Measurements from ENCODE around the gene SPAG5.

The SPAG5 gene

DNA sequence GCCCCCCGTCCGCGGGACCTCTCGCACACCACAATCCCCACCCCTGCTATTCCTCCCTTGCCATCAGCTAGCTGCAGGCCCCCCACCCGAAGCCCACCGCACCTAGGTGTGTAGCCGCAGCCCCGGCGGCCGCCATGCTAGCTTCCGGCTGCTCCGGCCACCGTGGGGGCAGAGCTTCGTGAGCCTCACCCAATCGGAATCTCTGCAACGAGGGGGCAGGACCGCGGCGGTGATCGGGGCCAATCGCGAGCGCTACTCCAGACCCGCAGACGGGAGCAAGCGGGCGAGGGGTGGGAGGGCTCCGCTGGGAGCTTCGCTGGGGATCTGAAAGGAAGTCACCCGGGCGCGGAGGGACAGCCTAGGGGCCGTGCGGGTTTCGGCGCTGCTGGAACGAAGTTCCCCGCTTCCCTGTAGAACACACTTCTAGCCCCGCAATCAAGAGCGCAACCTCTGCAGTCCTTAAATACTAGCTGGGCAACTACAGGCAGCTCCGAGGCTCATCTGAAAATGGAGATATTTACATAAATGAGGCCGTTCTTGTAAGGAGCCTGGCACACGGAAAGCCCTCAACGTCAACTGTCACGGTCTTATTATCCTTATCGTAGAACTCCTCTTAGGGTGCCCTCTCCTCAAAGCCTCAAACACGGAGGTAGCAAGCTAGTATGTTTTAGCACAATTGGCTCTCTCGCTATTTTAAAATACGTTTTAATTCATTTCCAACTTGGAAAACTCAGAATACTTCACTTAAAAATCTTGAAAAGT lies 27.3 kb downstream of the SPAG5 start, which contains the start of gene PIGS:
Gene PIGS (minus strand): TSS at position 164 of the 762 bp plus-strand sequence. CDS start 28 bp downstream, at position 136.
- DNase-seq = peak; percentile 92

DNA sequence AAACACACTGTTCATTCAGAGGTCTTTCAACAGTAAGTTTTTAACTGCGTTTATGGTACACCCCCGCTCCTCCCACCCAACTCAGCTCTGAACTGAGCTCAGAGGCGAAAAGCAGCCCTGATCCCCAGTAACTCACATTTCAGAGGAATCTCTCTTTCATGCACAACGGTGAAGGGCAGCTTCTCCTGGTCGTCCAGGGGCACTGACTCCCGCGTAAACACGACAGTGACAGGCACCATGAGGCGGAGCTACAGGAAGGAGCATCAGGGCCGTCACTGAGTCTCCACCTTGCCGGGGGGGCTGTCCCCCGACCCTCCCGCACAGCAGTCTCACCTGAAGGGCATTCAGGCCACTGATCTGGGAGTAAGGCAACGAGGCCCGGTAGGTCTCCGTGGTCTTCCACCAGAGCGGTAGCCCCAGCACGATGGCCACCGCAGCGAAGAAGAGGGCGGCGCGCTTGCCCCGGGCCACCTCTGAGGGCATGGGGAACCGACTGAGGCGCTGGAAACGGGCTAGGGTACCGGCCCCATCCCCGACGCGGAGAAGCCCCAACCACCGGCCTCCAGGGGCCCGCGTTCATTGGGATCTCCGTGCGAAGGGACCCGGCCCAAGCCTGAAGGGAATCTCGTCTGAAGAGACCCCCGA lies 28.0 kb downstream of the SPAG5 start:
- peak; percentile 30 for DNase-seq

DNA sequence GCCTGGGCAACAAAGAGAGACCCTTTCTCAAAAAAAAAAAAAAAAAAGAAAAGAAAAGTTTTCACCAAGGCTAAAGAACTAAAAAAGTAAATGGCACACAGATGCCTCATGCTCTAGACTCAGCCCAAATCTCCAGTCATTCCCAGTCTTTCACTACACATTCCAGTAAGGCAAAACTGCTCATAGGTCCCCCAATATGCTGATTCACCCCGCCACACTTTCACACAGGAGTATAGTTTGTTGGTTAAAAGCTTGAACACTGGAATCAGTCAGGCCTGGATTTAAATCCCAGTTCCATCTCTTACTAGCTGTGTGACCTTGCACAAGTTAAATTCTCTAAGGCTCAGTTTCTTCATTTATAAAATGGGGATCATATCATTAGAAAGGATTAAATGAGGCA lies 29.4 kb downstream of the SPAG5 start:
- DNase-seq = no peak

DNA sequence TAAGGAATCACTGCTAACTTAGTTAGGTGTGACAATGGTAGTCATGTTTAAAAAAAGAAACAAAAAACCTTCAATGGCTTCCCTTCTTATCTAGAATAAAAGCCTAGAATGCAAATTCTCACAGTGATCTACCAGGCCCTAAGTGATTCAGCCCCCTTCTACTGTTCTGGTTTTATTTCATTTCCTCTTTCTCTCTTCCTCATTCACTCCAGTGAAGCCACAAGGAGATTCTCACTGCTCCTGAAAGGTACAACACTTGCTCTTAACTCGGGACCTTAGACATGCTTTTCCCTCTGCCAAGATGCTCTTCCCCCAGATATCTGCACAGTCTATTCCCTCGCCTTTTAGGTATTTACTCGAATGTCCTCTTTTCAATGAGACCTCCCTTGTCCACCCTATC lies 31.2 kb downstream of the SPAG5 start:
- DNase-seq = no peak

DNA sequence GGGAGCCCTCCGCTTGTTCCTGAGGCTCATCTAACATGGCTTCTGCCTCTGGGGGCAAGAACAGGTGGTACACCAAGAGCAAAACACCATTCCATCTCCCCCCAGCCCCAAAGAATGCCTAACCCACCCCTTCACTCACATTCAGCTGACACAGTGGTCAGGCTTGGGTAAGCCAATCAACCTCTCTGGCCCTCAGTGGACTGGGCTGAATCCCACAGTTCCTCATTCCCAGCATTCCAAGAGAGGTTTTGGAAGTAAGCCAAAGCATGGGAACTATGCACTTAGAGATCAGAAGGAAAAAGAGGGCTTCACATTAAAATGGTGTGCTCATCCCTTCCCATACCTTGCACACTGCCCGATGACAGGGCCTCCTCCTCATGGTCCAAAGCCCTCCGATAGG lies 35.4 kb downstream of the SPAG5 start:
- DNase-seq = no peak

DNA sequence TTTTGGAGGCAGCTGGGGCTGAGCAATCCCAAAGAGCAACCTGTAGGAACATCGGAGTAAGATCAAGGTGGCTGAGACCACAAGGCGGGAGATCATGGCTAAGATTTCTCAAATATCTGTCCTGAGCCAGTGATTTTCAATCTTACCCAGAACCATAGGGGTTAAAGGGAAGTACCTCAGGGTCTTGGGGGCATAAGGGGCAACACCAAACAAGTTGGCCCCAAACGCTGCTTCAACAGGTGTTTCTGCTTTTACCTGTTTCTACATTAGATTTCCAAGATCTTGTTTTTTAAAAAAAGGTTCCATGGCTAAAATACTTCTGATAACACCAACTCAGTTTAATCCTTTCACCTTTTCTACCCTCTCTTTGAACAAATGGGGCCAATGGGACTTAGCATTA lies 43.8 kb downstream of the SPAG5 start:
- DNase-seq = no peak

DNA sequence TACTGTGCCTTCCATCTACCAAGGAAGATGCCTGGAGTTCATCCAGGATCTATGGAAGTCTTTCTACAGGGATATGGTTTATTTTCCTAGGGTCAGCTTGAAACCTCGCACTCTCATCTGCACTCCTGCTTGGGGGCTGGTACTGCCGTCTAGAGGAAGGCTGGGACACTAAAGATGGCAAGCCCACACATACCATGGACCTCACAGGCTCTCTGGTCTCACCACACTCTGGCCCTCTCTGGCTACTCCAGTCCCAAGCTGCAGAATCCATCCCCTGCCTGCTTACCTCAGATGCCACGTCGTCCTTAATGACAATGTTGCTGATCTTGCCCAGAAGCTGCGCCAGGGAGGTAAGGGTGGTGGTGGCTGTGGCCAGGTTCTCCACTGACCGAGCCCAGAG lies 44.3 kb downstream of the SPAG5 start:
- DNase-seq = no peak

DNA sequence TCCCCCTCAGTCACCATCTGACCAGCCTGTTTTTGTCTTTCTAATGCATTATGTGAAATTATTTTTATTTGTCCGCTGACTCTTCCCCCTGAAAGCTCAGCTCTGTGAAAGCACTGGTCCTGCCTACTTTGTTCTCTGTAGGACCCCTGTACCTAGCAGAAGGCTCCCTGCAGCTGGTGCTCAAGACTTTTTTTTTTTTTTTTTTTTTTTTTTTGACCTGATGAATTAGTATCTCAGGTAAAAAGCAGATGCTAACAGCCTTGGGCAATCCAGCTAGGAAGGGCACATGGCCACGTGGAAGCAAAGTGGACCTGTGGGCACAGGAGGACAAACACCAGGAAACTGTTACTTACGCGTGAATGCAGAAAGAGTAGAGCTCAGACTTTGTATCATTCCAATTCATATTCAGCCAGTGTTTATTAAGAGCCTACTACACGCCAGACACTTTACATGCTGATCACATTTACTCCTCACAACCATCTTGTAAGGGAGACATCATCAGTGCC lies 45.8 kb downstream of the SPAG5 start:
- no peak for DNase-seq

DNA sequence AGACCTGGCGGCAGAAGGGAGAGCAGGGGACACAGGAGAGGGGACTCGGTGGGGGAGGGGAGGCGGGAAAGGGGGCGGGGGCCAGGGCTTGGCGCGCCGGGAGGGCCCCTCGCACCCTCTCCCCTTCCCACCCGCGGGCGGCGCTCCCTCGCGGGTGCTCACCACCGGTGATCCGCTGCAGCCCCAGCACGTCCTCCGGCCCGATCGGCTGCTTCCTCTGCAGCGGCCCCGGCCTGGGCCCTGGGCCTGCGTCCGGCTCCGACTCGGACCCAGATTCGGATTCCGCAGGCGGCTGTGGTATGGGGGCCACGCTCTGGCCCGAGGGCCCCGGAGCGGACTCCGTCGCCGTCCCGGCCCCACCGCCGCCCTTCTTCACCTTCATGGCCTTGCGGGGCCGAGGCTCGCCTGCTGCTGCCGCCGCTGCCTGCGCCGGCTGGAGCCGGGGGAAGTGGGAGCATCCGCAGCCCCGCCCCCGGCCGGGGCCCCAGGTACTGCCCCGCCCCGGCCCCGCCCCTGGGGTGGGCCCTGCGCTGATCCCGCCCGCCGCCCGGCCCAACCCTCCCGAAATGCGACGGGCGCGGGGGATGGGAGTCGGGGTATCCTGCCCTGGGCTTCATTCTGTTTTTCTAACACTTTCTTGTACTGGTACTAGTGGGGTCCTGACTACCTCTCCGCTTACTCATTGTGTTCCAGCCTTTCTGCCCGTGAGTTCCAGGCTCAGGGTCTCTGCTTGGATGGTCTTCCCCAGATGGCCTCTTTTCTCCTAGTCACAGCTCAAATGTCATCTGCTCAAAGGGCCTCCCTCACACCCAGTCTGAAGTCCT lies 46.4 kb downstream of the SPAG5 start, which contains the start of gene UNC119:
Gene UNC119 (minus strand): TSS at position 449 of the 824 bp plus-strand sequence. CDS start 67 bp downstream, at position 382.
- DNase-seq = peak; percentile 83

DNA sequence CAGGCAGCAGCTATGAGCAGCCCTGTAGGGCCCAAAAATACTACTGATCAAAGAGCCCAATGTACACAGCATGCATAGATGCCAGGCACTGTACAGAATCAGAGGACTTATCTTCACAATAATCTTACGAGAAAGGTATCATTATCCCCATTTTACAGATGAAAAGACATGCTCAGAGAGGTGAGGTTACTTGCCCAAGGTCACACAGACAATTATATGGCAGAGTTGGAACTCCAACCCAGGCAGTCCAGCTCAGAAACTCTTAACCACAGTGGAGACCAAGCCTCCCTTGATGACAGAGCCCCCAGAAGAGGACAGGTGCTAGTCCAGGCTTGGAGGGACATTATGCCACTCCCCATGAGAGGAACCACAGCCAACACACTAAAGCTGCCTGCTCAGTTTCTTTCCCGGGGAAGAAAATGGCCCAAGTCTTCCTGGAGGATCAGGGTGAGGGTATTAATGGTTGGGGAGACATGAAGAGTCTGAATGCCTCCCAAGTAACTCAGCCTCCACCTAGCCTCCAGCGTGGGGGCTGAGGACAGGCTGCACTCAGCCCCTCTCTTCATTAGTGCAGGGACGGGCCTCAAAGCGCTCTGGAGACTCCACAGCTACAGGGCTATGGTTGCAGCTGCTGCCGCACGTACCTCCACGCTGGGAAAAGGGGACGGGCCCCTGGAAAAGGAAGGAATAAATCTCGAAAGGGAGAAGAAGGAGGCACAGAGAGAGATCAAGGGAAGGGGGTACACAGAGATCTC lies 47.2 kb downstream of the SPAG5 start:
- peak; percentile 56 for DNase-seq

DNA sequence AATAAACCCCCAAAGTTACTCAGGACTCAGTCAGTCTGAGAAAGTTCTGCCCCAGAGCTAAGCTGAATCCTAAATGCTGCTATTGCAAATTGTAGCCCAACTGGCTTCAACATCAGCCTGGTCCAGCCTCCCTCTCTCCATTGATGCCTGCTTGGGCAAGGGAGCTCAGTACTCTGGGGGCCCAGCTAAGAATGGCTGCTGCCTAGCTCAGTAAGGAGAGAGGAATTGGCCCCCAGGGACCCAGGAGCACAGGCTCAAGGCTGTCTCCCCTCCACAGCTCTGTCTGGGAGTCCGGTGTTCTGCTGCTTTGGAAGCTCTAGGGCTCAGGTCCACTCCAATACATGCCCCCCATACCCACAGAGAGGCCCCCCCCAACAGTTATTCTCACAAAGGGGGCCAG lies 48.0 kb downstream of the SPAG5 start:
- no peak for DNase-seq

DNA sequence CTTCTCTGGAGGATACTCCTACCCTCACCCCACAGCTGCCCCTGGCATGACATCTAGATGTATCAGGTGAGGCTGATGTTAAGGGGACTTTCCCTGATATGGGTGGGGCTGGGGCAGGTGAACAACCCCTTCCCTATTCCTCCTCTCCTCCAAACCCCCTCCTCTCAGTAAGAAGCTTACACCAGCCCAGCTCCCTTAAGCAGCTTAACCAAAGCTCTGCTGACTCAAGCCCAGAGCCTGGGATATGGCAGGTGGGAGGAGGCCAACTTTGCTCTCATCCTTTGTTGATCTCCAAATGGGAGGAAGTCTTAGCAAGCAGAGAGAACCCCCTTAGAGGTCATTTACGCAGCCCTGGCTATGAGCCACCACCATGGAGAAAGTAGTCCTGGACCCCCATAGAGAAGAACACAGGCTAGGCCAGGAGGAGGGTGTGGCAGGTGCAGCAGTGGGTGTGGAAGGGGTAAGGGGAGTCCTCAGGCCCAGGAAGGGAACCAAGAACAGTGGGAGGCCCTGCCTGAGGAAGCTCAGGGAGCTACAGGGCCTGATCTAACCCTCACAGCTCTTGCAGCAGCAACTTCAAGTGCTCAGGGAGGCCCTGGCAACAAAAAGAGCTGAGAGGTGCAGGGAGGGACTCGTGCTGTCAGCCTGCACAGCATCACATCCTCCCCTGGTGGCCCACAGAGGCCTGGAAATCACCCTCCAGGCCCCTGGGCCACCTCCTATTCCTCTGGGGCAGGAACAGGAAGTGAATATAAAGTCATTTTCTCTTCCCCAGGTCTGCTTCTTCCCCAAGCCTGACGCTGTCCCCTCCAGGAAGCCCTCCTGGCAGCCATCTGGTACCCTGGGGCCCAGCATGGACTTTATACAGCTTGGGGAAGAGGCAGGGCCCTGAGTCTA lies 49.3 kb downstream of the SPAG5 start:
- DNase-seq = peak; percentile 32

DNA sequence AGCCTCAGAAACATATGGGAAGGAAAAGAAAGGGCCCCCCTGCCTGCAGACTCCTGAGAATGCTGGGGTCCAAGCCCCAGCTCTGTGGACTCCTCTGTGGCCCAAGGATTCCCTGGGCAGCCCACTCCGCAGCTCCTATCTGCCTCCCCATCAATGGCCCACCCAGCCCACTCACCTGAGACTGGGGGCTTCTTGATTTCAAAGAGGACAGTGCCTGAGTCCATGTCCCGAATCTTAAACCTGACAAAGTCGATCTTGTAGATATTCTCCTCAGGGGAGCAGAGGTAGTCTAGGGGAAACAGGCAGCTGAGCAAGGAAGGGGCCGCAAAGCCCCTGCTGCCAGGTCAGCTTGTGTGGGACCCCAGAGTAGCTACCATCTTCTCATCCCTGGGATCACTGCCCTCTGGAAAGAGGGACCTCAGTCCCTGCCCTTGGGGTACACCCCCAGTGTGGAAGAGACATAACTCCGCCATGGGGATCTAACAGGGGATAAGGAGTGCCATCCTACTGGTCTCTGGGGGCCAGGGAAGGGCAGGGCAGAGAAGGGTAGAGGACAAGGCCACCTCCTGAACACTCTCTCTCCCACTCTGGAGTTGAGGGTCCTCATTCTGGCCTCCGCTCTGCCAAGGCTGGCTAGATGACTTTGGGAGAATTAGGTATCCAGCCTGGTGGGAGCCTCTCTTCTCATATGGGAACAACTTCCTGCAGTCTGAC lies 50.3 kb downstream of the SPAG5 start:
- DNase-seq = no peak

DNA sequence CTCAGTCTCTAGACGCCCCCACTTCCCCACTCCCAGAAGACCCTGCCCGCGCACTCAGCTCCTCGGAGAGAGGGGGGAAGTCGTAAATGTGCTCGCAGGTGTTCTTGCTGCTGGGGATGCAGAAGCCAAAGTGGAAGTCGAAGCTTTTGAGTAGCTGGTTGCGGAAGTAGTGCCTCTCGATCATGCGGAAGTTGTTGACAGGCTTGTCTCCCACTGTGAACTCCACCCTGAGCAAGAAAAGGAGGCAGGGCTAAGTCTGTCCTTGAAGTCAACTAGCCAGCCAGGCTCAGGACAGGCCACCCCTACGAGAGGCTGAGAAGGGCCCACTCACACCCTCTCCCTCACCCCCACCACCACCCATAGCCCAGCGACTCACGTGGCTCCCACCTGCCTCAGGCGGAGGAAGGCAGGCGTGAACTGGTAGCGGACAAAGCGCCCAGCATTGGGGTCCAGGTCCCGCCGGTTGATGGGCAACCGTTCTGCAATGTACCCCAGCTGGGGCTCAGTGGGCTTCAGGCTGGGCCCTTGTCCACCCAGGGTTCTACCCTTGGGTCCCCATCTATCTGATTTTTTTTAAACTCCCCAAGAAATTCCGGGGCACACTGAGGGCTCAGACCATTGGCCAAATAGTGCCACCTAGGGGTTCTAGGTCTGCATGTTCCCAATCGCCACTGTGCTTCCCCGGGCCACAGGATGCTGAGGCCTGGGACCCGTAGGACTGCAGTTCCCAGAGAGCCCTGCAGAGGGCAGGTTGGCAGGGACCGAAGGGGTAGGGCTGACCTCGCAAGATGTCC lies 51.0 kb downstream of the SPAG5 start:
- DNase-seq = peak; percentile 82

DNA sequence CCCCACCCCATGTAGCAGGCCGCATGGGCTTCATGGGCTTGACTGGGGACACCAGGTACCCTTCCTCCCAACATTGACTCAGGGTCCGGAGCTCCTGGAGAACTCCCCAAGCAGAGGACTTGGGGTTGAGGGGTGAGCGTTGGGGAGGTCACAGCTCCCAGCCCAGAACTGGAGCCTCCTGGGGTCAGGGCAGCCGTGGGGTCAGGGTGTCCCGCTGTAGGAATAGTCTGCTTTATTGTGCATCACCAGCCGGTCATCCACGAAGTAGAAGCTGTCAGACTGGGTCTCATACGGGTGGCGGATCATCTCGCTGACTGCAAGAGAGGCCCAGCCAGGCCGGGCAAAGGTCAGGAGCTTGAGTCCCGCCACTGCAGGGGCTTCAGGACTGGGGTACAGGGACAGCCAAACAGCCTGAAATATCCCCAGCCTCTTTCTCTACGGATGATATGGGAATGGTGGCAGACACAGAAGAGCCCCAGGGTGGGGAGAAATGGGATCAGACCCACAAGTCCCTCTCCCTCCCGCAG lies 51.7 kb downstream of the SPAG5 start:
- no peak for DNase-seq

DNA sequence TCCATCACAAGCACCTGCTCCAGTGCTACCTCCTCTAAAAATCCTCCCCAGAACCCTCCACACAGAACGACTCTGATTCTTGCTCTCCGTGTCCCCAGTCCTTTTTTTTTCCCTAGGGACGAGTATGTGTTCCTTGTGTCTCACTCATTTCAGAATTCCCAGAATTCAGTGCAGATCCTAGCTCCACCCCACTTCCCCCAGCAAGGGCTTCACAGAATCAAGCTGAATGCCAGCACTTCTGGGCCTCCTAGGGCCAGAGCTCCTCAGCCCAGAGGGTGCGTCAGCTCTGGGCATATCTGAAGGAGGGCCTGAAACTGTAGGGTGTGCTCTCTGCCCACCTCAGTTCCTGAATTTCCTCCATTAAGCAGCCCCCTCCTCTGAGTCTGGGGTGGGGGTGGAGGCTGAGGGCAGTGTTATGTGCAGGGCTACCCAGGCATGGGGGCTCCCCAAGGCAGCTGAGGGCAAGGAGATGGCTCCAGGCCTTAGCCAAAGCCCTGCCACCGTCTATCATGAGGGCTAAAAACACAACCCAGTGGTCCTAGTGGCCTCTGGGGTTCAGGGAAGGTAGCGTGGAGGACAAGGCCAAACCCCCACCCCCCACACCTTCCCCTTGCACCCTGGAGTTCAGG lies 52.9 kb downstream of the SPAG5 start:
- no peak for DNase-seq

DNA sequence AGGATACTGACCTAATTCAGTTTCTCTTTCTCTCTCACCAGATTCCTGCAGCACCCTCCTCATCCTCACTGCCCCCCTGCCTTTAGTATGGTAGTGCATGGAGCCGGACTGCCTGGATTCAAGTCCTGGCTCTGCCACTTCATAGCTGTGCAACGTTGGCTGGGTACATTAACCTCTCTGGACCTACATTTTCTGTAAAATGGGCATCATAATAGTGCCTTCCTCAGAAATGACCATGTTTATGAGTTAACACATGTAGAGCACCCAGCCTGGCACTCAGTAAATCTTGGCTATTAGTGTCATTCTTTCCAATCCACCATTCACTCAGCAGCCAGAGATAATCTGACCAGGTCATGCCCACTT lies 53.7 kb downstream of the SPAG5 start:
- DNase-seq = no peak

DNA sequence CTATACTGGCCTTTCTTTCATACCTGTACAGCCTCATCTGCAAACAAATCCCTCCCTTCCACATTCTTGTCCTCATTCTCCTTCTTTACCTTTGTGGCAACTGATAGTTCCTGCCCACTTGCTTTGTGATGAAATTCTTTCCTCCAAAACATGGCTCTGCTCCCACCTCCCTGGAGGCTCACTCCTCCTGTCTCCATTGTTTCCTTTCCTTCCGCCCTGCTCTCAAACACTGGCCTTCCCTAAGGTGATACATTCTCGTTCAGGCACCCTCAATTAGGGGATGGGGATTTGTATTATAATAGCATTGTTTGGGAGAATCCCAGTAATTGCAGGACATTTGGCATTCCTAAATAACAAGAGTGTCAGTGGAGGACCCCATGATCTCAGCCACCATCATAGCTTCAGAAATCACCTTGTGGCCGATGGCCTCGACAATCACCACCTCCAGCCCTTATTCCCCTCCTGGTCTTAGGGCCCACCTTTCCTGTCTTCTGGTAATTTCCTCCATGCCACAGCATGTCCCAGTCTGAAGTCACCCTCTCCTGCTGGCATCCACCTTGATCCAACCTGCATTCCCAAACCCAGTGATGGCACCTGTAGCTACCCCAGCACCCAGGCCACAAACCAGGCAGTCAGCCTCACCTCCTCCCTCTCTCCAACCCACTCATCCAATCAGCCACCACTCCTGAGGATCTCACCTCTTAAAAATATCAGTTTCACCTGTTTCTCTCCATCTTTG lies 54.3 kb downstream of the SPAG5 start:
- DNase-seq = no peak
